Epithelial cell of prostate (primary cell): ENCODE measurements around the gene LRRC15.

Source experiments
- DNase-seq: peaks from one replicate; pipeline ENCODE4 v3.0.0-alpha.2; 2011; ENCODE audit warnings: low read depth, low spot score
- H3K27ac ChIP-seq: fragments of 450-650 bp; 2 replicates; pipeline ENCODE4 v1.5.1; 2017; ENCODE audit warnings: mild to moderate bottlenecking

The LRRC15 gene

DNA sequence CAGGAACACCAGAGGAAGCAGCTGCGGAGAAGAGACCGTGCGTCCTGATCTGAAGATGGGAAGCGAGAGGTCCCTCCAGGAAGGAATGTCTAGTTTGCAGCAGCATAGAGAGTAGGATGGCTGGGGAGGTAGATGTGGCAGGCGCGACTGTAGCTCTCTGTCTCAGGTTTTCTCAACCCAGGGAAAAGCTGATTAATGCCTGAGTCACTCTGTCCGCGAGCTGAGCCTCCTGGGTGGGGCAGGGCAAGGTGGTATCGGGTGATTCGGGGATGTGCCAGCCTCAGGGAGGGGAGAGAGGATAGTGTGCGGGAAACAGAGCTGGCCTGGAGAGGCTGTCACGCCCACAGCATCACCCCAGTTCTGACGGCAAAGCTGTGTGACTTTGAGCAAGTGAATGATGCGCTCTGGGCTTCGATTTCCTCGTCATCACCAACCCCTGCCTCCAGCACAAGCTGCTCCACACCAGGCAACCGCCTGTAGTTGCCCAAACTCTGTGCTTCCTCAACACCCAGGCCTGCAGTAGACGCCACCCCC lies 46.8 kb downstream of the LRRC15 start:
- H3K27ac ChIP-seq = peak overlapping the region; percentile 92
- DNase-seq = peak; percentile 99

DNA sequence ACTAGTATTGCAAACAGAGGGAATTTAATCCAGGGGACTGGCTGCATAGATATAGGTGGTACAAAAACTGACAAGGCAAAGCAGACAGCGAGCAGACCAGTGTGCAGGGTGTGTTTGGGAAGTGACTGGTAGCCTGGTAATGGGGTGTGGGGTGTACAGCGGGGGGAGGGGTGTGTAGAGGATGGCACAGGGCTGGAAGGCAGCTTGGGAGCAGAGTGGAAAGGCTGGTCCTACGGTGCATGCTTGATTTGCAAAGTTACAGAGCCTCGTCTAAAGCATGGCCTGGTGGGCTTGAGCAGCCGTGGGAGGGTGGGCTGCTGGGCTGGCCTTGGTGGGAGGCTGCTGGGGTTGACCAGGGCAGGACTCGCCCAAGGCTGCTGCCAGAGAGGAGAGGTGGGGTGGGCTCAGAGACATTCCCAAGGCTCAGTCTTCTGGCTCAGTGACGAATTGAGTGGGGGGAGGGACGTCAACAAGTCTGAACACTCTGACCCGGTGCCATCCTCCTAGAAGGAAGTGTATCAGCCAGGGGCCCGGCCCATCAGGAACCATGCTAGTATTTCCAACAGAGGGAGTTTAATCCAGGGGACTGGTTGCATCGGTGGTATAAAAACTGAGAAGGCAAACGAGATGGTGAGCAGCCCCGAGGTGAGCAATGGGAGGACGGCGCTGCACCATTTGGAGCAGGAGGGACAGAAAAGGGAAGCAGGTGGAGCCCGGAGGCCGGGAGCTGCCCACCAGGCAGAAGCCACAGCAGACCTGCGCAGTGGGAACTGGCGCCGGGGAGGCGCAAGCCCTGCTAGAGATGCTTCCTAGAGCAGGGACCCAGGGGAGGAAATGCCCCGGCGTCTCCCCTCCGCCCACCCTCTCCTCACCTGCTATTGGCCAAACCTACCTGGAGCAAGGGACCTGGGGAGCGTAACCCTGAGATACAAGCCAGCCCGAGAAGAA lies 47.6 kb downstream of the LRRC15 start:
- peak overlapping the region; percentile 92 for H3K27ac ChIP-seq
- peak; percentile 18 for DNase-seq

DNA sequence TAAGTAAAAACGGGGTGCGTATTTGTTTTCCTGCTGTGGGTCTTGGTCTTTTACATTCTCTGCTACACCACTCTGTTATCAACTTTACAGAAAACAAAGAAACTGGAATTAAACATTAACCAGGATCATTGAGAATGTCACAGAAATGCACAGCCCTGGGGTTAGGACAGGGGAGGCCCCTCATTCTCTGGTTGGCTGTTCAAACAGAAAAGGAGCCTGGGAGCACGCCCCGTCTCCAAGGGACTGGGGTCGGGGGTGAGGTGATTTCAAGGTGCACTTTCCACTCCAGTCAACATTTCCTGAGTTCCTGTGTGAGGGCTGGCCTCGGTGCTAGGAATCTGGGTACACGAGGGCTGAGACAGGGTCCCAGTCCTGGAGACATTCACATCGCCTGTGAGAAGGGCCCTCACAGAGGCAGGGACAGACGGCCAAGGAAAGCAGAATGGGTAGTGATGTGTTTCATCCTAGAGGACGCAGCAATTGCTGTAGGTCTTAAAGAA lies 48.7 kb downstream of the LRRC15 start:
- H3K27ac ChIP-seq = no peak overlapping the region
- no peak for DNase-seq

DNA sequence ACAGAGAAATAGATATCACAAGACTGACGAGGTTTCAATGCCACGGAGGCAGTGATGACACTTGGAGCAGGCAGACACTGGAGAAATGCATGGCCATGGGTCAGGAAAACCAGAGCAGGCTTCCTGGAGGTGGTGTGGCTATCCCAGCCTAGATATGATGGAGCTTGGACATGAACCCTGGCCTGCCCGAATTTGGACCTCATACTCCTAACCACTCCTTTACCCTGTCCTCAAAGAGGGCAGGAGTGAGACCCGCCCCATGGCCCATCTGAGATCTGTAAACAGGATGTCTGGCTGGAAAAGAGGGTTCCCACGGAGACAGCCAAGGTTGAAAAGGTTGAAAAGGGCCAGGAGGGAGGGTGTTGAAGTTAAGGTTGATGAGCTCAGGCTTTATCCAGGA lies 49.4 kb downstream of the LRRC15 start:
- H3K27ac ChIP-seq = no peak overlapping the region
- DNase-seq = no peak

DNA sequence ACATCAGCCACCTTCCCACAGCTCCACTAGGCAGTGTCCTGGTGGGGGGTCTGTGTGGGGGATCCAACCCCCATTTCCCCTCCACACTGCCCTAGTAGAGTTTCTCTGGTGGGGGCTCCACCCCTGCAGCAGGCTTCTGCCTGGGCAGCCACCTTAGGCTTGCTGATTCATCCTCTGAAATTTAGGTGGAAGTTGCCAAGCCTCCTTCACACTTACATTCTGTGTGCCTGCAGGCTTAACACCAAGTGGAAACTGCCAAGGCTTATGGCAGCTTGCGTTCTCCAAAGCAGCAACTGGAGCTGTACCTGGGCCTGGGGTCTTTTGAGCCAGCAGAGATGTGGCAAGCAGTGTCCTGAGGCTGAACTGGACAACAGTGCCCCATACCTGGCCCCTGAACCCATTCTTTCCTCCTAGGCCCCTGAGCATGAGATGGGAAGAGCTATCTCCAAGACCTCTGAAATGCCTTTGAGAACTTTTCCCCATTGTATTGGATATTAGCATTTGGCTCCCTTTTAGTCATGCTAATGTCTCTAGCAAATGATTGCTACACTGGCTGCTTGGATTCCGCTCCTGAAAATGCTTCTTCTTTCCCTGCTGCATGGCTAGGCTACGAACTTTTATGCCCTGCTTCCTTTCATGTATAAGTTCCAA lies 50.9 kb downstream of the LRRC15 start:
- H3K27ac ChIP-seq = no peak overlapping the region

DNA sequence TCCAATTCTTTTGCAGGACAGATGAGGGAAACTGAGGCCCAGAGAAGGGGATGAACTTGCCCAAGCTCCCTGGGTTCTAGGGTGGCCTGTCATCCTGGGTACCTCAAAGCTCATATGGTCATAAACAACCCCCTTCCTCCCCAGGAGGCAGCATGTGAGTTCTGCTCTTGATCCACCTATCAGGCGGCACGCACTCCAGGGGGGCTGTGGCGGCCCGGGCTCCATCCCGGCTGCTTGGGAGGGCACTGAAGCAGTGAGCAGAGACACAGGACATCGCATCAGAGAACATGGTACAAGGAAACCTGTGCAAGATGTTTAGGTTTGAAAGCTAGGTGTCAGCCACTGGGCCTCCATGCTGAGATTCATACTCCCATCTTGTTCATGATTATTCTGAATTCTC lies 52.6 kb downstream of the LRRC15 start:
- DNase-seq = no peak

More for the DNA sequence above, 50.9 kb downstream of the LRRC15 start:
- DNase-seq = no peak

DNA sequence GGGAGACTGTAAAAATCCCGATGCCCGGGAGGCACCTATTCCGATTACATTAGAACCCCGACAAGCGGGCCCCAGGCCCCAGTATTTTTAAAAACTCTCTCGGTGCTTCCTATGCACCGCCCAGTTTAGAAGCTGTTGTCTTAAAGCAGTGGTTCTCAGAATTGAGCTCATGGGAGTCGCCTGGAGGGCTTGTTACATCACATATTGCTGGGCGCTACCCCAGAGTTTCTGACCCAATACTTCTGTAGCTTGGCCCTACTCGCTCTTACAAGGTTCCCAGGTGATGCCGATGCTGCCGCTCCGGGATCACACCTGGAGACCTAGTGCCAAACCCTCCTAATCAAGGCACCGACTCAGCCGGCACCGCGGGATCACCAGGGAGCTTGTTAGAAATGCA lies 53.6 kb downstream of the LRRC15 start:
- DNase-seq = no peak
- H3K27ac ChIP-seq = peak overlapping the region; percentile 41

More for the DNA sequence above, 52.6 kb downstream of the LRRC15 start:
- no peak overlapping the region for H3K27ac ChIP-seq

DNA sequence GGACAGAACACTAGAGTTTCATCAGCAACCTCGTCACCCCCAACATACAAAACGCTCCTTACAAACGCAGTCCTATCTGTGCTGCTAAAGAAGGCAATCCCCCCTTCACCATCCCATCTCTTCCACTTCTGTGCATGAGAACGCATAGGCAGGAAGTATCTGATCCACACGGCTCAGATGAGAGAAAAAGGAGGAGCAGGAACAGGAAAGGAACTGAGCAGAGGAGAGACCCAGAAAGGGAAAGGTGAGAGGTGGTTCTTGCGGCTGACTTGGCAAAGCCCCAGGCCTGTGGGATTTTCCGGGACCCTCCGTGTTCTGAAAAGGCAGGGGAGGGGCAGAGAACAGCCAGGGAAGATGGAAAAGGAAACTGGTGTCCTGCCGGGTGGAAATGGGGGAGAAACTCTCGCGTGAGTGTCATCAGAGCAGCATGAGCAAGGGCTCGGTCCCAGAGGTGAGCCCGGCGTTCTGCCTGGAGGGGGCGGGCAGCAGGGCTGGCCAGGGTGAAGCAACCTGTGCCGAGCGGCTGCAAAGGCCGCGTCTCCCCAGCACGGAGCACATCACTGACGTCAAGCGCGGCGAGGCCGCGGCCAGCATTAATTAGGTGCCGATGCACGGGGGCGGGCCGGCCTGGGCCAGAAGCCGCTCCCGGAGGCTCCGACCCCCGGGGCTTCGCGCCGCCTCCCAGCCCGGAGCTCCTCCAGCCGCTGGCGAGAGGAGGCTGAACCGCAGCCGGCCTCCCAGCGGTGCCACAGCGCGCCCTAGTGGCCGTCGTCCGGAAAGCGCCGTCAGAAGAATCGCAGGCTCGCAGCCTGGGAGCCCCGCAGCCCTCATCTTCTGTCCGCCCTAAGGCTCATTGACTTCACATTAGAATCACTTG lies 54.2 kb downstream of the LRRC15 start:
- peak overlapping the region; percentile 41 for H3K27ac ChIP-seq
- peak; percentile 36 for DNase-seq

DNA sequence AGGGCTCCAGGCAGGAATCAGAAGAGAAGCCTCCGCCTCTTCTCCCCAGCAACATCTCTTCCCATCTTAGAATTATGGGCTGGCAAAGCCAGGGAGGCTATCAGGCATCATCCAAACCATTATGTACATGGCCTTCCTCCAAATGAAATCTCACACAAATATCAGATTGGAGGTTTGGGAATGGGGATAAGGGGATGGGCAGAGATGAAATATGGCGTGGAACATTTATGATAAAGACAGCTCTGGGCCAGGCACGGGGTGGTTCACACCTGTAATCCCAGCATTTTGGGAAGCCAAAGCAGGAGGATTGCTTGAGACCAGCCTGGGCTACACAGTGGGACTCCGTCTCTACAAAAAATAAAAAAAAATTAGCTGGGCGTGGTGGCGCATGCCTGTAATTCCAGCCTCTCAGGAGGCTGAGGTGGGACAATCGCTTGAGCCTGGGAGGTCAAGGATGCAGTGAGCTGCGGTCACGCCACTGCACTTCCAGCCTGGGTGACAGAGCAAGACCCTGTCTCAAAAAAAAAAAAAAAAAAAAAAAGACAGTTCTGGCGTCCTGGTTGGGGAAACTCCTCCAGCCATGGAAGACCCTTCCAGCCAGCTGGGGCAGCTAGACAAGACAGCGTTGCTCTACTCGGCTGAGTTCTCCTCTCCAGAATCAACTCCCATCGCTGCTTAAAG lies 55.0 kb downstream of the LRRC15 start:
- H3K27ac ChIP-seq = peak overlapping the region; percentile 41
- DNase-seq = no peak

DNA sequence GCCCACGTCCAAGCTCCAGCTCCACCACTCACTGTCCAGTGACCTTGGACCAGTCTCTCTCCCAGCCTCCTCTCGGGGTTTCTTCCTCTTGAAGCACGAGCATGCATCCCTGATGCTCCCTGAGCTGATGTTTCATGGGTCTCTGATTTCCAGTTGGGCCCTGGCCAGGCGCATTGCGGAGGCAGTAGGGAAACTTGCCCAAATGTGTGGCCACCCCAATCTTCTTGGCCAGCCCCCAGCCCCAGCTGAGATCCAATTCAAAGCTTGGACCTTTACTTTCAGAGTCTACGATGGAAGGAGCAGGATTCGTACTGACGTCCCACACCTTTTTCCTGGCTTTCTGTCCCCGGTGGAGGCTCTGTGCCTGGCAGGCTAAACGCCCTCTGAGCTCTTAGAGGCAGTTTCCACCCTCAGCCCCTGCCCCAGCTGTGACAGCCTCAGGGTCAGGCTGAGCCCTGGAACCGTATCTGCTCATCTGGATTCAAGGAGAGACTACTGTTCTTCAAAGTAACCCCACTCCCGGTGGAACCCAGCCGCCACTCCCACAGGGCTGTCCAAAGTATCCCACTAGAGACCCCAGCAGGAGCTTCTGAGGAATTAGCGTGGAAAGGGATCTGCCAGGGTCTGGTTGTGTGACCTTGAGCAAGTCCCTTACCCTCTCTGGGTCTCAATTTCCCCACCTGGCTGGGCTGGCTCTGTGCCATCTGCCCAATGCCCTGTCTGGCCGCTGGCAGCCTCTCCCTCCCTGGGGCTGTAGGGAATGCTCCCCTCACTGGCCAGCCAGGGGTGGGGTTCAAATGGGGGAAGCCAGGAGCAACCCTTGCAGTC lies 55.8 kb downstream of the LRRC15 start:
- DNase-seq = no peak
- no peak overlapping the region for H3K27ac ChIP-seq

DNA sequence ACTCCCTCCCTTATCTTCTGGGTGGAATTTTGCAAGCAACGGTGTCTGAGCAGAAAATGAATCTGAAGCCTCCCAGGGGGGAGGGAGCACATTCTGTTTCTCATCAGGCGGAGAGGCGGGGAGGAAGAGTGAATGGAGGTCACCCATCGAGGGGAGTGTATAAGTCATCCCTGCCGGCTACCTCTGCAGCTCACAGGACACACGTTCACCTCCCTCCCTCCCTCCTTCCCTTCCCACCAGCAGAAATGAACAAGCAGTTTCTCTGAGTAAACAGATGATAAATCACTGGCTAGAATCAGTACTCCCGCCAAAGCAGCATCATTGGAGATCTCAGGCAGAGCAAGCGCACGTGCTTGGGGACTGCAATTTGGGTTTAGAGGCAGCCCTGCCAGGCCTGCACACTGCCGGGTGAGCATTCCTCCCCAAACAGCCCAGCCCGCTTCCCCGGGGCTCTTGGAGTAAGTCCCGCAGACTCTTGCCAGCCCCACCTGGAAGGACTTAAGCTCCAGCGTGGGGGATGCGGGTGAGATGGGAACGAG lies 56.7 kb downstream of the LRRC15 start:
- no peak overlapping the region for H3K27ac ChIP-seq
- peak; percentile 64 for DNase-seq

DNA sequence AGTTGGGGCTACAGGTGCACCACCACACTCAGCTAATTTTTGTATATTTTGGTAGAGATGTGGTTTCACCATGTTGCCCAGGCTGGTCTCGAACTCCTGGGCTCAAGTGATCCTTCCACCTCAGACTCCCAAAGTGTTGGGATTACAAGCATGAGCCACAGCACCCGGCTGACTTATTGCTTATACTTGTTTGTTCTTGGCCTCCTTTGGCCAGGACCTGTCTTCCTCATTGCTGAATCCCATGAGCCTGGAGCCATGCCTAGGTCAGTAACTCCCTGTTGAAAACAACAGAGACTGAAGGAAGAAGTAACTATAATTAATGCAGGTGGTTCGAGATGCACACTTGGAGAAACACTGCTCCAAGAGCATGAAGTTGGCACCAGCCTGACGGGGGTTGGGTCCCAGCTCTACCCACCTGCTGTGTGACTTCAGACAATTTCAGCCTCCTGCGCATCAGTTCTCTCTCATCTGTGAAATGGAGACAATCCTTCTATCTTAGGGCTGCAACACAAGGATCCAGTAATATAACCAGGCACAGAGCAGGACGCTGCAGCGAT lies 57.3 kb downstream of the LRRC15 start:
- no peak overlapping the region for H3K27ac ChIP-seq
- peak; percentile 34 for DNase-seq

DNA sequence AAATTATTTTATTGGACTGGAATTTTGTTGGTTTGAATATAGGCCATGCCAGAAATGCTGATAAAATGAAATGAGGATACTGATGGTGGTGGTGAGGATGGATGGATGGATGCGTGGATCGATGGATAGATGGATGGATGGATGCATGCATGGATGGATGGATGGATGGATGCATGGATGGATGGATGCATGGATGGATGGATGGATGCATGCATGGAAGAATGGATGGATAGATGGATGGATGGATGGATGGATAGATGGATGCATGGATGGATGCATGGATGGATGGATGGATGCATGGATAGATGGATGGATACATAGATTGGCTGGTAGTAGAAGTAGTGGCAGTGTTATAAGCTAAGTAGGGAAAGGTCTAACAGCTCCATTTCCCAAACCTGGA lies 58.5 kb downstream of the LRRC15 start:
- DNase-seq = no peak

DNA sequence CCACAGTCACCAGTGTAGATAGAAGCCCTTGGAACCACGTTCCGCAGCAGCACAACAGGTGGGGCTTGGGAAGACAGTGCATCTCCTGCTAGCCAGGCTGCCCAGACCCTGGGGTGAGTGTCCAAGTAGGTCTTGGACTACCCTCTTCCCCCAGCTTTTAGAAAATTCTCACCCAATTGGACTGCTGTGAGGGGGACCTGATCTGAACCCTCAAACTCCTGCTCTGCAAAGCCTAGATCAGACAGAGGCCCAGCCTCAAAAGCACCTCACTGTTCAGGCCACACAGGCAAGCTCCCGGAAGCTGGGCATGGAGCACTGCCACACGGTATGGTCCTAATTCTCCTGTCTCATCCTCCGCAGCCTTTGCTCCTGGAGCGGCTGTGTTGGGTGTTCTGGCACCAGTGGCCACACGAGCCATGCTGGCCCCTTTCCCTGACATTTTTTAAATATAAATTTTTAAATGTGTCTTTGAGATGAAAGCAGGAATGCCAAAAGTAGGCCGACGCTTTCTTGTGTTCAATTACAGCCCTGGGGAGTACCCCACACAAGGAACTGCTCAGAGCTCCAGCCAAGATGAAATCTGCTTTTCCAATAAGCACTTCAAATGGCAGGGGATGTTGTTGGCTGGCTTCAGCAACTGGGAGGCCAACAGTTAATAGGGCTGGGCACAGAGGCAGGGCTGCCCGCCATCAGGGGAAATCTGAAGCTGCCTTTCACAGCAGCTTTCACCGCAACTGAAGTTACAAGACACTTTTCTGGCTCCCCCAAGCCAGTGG lies 59.3 kb downstream of the LRRC15 start:
- H3K27ac ChIP-seq = no peak overlapping the region
- DNase-seq = no peak

More for the DNA sequence above, 58.5 kb downstream of the LRRC15 start:
- no peak overlapping the region for H3K27ac ChIP-seq

DNA sequence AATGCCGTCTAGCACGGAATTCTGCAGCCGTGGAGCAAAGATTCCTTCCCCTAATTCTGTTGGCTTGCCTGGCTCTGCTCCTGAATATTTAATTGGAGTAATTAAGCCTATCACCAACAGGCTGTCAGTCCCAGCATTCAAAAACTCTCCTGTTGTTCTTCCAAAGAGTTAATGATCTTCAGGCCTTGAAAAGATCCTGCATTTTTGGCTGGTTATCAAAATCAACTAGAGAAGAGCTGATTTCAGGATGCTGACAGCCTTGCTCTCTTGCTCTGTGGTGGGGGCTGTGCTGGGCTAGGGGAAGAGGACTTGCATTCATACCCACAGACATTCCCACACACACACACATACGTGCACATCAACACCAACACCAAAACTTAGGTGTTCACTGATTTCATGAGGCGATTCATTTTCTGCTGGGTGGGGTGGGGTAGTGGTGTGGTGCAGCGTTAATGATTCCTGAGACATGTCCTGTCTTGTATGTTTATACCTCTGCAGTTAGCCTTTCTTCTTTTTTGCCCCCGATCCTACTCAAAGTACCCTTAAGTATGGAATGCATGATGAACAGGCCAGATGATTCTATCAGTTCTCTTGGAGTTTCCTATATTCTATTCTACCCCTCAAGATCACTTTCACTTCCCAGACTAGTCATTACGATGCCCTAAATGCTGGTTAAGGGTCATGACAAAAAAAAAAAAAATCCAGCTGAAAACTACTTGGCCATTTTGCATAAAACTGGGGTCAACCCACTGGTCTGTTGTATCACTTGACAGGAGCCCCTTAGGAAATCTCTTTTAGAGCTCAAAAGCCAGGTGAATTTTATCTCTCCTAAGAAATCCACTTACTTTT lies 60.7 kb downstream of the LRRC15 start:
- peak; percentile 24 for DNase-seq
- no peak overlapping the region for H3K27ac ChIP-seq

DNA sequence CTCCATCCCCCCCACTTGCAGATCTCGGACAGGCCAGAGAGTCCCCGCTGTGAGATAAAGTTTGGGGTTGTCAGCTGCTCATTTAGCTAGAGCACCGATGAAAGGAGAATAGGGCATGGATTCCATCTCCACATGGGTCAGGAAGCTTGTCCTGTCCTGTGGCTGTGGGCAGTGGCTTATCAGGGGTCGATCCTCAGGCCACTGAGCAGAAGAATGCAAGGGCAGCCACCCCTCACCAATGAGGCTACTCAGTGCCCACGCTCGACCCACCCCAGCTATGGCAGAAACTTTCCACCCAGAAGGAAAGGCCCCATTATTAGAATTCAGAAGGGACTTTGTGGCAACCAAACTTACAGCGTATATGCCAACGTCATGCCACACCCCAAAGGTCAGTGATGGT lies 61.7 kb downstream of the LRRC15 start:
- DNase-seq = no peak

More for the DNA sequence above, 61.7 kb downstream of the LRRC15 start:
- no peak overlapping the region for H3K27ac ChIP-seq
